A673 (cell line): ENCODE results near the gene PFKP.

Experiments
- CTCF ChIP-seq: fragments of 300-800, 200-600 bp; sonication (generic); conservative IDR thresholded peaks from 2 replicates; pipeline ENCODE4 v1.5.1; 2017; ENCODE audit warnings: low read depth, mild to moderate bottlenecking, antibody characterized with exemption, low read length, moderate library complexity, mixed read lengths
- EZH2 ChIP-seq: fragments of 200-600 bp; sonication (generic); IDR thresholded peaks from 2 replicates; pipeline ENCODE4 v1.6.1; 2017; ENCODE audit warnings: borderline replicate concordance, low read depth, mild to moderate bottlenecking, mixed read lengths, antibody characterized with exemption, low read length; ENCODE audit not compliant: poor library complexity, severe bottlenecking

- TF ChIP-seq CTCF, result no peak
- TF ChIP-seq EZH2, result no peak
Measured at GRCh38 chr10:3129581-3130340, 62.4 kb downstream of the PFKP start.
